HG02970 (cell line): Measurements from ENCODE around the gene PLBD2.

Experiments used
- ATAC-seq: cut with Tn5 transposase; IDR thresholded peaks from one replicate; pipeline ENCODE4 v1.9.1; 2021; ENCODE audit warnings: mild to moderate bottlenecking, moderate library complexity, moderate number of reproducible peaks; ENCODE audit not compliant: unreplicated experiment, low FRiP score

PLBD2 gene

DNA sequence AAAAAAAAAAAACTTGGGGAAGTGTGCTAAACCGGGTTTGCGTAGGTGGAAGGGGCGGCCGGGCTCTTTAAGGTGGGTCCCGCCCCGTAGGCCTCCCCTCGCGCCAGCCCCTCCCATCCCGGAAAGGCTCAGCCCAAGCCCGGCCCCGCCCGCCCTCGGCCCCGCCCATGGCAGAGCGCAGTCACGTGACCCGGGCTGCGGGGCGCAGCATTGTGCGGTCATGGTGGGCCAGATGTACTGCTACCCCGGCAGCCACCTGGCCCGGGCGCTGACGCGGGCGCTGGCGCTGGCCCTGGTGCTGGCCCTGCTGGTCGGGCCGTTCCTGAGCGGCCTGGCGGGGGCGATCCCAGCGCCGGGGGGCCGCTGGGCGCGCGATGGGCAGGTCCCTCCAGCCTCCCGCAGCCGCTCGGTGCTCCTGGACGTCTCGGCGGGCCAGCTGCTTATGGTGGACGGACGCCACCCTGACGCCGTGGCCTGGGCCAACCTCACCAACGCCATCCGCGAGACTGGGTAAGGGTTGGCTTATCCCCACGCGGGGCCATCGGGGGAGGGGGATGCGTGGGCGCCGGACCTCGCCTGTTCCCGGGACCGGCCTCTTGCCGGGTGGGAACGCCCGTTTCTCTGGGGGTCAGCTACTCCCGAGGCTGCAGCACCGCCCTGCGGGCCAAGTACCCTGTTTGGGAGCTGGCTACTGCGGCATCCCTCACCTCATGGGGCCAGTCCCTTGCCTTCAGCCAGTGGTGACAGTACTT lies at the start of gene PLBD2:
Gene PLBD2 (plus strand): TSS at position 207 of the 752 bp plus-strand sequence. CDS start 14 bp downstream, at position 221.
- peak; percentile 93 for ATAC-seq

- no peak for ATAC-seq
Measured at GRCh38 chr12:113310489-113310888, 47.9 kb upstream of the PLBD2 start.

- no peak for ATAC-seq
Measured at GRCh38 chr12:113314121-113314529, 44.3 kb upstream of the PLBD2 start.

DNA sequence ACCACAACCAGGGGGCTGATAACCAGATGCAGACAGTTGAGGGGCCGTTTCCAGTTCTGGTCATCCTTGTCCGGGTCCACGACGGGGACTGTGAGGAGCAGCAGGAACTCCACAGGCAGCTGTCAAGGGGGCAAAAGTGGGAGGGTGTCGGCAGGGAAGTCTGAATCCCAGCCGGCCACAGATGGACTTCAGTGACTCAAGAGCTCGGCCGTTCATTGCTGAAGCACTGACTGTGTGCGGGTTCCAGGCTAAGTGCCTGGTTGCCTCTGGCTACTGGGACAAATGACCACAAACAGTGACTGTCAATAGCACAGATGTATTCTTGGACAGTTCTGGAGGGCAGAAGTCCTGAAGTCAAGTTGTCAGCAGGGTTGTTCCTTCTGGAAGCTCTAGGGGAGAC lies 43.0 kb upstream of the PLBD2 start:
- ATAC-seq = no peak

GRCh38 chr12:113316155-113316554 lies 42.2 kb upstream of the PLBD2 start:
- no peak for ATAC-seq

- ATAC-seq = no peak
Measured at GRCh38 chr12:113317122-113317521, 41.3 kb upstream of the PLBD2 start.

- ATAC-seq = no peak
Measured at GRCh38 chr12:113318046-113318656, 40.2 kb upstream of the PLBD2 start.

DNA sequence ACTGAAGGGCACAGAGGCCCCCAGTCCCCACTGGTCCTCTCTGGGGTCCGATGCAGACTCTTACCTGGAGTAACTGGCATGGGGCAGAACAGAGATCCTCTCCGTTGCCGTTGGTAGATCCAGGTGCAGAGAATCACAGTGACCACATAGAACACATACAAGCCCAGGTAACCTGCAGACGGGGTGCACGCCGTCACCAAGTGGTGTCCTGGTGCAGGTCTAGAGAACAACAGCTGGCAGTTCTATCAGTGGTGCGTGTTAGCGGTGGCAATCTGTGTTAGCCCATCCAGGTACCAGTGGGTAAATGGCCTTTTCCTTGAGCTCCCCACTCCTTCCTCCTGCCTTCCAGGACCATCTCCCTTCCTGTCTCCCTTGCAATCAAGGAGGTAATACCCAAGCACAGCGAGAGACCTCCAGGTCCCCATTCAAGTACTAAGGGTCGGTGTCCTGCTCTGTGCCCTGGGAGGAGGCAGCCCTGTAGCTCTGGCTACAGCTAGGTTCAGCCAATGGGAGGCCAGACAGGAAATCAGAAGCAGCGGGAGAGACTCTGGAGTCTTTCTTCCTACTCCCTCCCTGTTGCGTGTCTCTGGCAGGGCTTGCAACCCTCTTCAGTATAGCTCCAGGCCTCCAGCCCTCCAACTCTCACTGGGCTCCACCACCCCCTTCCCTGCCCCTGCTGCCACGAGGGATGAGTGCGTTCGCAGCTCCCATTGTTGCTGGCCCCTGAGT lies 39.3 kb upstream of the PLBD2 start:
- no peak for ATAC-seq

DNA sequence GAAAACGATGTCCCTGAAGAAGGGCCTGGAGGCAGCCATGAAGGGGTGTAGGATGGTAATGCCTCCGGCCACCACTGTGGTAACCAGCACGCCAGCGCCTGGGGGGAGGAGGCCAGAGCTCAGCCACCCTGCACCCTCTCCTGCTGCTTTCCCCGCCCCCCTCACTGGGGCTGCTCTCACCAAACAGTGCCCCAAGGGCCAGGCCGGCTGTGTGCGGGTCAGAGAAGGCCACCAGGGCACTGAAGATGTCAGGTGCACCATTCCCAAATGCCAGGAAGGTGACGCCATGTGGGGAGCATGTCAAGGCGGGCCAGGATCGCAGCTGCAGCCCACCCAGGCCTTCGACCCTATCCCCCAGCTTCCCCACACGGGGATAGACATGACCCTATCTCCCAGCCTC lies 38.0 kb upstream of the PLBD2 start:
- ATAC-seq = no peak

DNA sequence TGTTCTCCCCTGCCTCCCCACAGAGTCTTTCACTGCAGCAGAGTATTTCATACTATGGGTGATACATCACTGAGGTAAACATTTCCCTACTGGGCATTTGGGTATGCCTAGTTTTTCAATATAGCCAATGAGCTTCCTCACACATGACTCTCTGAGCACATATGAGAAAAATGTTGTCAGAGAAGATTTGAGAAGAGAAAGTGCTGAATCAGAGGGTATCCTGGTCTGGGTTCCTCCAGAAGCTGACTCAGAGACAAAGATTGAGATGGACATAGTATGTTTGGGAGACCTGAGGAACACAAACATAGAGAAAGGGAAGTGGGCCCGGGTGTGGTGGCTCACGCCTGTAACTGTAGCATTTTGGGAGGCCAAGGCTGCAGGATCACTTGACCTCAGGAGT lies 36.0 kb upstream of the PLBD2 start:
- ATAC-seq = no peak

- ATAC-seq = no peak
Measured at GRCh38 chr12:113325916-113326315, 32.5 kb upstream of the PLBD2 start.

DNA sequence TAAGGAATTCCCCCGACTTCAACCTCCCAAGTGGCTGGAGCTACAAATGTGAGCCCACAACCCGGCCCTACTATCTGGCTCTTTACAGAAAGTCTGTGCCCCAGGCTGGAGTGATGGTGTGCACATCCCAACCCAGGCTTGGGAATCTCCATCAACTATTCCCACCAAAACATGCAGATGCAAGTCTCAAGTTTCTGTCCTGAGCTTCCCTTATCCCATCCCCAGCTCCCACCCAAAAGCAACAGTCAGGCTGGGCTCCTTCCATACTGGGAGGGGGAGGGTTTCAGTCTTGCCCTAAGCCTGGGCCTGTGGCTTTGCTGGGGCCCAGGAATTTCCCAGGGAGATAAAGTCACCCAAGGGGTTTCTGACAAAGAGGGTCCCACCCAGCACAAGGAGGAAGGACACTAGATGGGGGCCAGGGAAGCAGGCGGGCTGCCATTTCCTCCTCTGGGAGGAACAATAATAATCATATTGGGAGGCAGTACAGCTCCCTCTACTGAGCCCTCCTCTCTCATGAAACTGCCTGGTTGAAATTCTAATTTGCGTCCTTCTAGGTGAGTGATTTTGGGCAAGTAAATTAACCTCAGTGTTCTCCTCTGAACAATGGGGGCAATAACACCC lies 31.5 kb upstream of the PLBD2 start:
- ATAC-seq = no peak

DNA sequence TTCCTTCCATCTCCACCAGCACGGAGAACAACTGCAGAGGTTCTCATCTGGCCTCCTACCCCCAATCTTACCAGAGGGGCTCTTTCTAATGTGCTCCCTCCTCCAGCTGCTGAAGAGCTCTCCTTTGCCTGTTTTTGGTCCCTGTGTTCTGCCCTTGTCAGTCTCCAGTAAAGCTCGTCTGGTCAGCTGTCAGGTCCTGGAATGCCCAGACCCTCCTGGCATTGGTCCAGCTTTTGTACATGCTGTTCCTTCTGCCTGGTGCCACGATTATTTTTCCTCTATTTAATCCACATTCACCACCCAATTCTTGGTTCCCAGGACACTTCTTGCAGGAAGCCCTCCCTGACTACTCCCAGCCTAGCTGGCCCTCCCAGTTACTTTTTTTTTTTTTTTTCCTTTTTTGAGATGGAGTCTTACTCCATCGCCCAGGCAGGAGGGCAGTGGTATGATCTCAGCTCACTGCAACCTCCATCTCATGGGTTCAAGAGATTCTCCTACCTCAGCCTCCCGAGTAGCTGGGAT lies 30.0 kb upstream of the PLBD2 start:
- ATAC-seq = no peak

GRCh38 chr12:113329022-113329790 lies 29.2 kb upstream of the PLBD2 start:
- no peak for ATAC-seq

DNA sequence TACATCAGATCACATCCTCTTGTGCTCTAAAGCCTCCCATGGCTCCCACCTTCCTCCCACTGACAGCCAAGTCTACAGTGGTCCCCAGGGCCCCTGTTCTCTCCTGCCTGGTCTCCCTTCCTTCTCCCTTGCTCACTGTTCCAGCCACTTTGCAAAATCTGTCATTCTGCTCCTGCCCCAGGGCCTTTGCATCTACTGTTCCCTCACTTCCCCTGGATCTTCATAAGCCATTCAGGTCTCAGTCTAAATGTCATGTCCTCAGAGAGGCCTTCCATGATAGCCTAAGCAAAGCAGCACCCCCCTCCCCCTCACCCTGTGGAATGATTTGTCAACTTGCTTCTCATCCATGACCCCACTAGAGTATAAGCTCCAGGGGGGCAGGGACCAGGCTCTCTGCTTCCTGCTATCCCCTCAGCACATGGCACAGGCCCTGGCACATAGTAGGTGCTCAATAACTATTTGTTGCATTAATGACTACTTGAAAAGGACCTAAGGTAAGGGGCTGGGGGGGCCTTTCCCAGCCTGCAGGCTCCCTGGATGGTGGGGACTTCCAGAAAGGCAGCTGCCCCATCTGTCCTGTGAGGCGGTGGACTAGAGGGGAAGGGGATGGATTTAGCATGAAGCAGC lies 28.5 kb upstream of the PLBD2 start:
- no peak for ATAC-seq

DNA sequence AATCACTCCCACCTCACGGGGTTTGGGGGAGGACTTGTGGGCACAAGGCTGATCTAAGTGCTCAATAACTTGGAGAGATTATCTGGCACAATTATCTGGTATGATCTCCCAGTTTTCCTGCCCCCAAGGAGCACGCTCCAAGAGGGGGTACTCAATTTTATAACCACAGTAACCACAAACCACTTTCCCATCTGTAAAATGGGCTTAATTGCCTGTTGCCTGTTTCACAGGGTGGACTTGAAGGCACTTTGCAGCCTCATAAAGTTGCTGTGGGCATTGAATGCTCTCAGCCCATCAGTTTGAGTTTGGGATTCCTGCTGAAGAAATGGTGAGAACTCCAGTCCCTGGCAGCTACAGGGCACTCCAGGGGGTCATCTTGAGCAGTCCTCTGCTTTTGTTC lies 27.9 kb upstream of the PLBD2 start:
- ATAC-seq = no peak

GRCh38 chr12:113332688-113333417 lies 25.5 kb upstream of the PLBD2 start:
- ATAC-seq = no peak

DNA sequence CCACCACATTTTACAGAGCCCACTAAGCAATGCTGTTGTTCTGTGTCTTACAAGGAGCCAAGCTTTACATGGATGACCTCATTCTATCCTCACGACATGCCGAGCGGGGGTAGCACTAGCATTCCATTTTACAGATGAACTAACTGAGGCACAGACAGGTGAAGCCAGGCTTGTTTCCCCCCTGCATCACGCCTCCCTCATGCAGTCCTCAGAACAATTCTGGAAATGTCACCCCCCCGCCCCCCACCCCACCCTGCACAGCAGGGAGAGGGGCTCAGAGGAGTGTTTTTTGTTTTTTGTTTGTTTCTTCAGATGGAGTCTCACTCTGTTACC lies 25.0 kb upstream of the PLBD2 start:
- ATAC-seq = no peak
